WERI-Rb-1 (cell line): Measurements from ENCODE around the gene ZNF148.

Experiments used
- DNase-seq: peaks from one replicate; pipeline ENCODE4 v3.0.0-alpha.2; 2020
- H3K27ac ChIP-seq: fragments of 250-450 bp; sonication (Bioruptor Pico); 2 replicates; pipeline ENCODE4 v1.5.1; 2020; ENCODE audit warnings: mild to moderate bottlenecking, moderate library complexity
- H3K27me3 ChIP-seq: fragments of 250-450 bp; sonication (Bioruptor Pico); 2 replicates; pipeline ENCODE4 v1.5.1; 2021; ENCODE audit warnings: mild to moderate bottlenecking, low read depth, moderate library complexity; ENCODE audit not compliant: insufficient read depth, severe bottlenecking
- H3K36me3 ChIP-seq: fragments of 250-450 bp; sonication (Bioruptor Pico); 2 replicates; pipeline ENCODE4 v1.5.1; 2020; ENCODE audit warnings: mild to moderate bottlenecking, moderate library complexity
- H3K4me3 ChIP-seq: 2 replicates; pipeline ENCODE4 v1.5.1; 2011; ENCODE audit warnings: low read depth, mild to moderate bottlenecking, control low read depth, low read length
- H3K9me3 ChIP-seq: fragments of 250-450 bp; sonication (Bioruptor Pico); 2 replicates; pipeline ENCODE4 v1.5.1; 2021; ENCODE audit warnings: mild to moderate bottlenecking, moderate library complexity; ENCODE audit not compliant: severe bottlenecking
- TF ChIP-seq, protein P1 (sequence below): IDR thresholded peaks from 2 replicates; pipeline ENCODE4 v1.5.1; 2011; ENCODE audit warnings: low read depth, mild to moderate bottlenecking, control low read depth, inconsistent platforms, low read length

Gene ZNF148

DNA sequence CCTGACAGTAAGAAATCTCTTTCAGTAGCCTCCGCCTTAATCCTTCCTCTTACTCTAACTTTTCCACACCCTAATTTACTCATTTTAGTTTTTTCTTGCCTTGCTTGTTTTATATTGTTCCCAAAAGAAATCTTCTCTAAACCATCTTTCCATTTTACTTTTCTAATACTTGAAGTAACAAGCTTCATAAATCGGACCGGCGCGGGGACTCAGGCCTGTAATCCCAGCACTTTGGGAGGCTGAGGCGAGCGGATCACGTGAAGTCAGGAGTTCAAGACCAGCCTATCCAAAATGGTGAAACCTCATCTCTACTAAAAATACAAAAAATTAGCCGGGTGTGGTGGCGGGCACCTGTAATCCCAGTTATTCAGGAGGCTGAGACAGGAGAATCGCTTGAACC is 17.3 kb downstream of the ZNF148 start:
- no peak for DNase-seq
- H3K27me3 ChIP-seq = no peaks in the 10 kb centered on the region
- TF ChIP-seq, protein P1, sequence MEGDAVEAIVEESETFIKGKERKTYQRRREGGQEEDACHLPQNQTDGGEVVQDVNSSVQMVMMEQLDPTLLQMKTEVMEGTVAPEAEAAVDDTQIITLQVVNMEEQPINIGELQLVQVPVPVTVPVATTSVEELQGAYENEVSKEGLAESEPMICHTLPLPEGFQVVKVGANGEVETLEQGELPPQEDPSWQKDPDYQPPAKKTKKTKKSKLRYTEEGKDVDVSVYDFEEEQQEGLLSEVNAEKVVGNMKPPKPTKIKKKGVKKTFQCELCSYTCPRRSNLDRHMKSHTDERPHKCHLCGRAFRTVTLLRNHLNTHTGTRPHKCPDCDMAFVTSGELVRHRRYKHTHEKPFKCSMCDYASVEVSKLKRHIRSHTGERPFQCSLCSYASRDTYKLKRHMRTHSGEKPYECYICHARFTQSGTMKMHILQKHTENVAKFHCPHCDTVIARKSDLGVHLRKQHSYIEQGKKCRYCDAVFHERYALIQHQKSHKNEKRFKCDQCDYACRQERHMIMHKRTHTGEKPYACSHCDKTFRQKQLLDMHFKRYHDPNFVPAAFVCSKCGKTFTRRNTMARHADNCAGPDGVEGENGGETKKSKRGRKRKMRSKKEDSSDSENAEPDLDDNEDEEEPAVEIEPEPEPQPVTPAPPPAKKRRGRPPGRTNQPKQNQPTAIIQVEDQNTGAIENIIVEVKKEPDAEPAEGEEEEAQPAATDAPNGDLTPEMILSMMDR = no peak
- H3K9me3 ChIP-seq = no peaks in the 10 kb centered on the region
- H3K4me3 ChIP-seq = no peak overlapping the region
- H3K36me3 ChIP-seq = no peaks in the 10 kb centered on the region
- no peak overlapping the region for H3K27ac ChIP-seq

DNA sequence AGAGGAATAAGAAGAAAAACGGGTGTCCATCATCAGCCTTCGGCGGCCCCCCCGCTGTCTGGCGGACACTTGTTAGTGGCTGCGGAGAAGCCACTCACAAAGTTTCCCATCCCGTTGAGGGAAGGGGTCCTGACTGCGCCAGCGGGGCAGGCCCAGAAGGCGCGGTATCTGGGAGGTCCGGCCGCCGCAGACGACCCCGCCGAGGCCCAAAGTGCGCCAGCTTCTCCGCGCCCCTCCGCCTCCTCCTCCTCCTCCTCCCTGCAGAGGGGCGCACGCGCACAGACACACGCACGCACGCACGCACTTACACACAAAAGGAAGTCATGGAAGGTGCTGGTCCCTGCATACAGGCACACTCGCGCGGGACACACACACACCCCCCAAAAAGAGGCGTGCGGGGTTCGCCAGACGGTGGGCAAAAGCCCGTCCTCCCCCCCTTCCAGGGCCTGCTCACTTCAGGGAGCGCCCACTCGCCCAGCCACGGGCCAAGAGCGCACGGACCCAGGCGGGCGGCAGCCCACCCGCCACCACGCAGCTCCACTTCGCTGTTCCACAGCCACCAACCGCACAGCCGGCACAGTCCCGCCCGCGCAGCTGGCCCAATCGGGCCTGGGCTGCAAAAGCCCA is 18.0 kb downstream of the ZNF148 start:
- no peaks in the 10 kb centered on the region for H3K9me3 ChIP-seq
- H3K36me3 ChIP-seq = no peaks in the 10 kb centered on the region
- no peak overlapping the region for H3K27ac ChIP-seq
- DNase-seq = no peak
- no peak overlapping the region for H3K4me3 ChIP-seq
- TF ChIP-seq, protein P1 = no peak
- no peaks in the 10 kb centered on the region for H3K27me3 ChIP-seq

DNA sequence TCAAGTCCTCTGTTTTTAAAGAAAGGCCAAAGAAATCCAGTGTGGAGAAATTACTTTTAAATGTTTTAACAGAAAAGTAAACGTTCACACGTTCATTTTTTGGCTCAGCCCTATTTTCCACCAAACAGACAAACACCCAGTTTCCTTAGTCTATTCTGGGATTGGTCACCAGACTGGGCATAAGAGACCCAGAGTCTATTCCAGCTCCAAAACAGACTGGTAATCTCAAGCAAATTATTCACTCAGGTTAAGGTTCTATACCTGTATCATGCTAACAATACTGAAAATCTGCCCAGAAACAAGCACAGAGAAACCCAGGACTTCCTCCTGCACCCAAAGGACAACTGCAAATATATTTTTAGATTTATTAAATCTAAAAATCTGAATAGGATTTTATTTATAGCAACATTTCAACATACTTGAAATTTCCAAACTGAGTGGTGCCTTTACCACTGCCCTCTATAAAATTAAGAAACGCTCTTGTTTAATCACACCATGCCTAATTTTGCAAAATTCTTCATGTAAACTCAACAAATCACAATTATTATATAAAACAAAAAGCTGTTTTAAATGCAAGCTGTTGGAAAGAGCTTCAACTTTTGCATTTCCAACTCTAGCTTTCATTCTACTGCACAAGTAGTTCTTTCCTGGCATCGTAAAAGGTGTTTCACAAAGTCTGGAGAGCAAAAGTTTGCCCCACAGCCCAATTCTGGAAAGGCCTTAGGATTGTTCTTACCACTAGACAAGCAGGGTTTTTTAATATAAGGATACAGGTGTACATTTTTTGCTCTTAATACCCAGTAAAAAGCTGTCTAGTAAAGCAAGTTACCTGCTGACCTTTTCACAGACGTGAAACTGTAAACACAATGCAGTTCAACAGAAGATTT is 18.7 kb downstream of the ZNF148 start:
- H3K9me3 ChIP-seq = no peaks in the 10 kb centered on the region
- H3K4me3 ChIP-seq = no peak overlapping the region
- no peaks in the 10 kb centered on the region for H3K36me3 ChIP-seq
- no peak overlapping the region for H3K27ac ChIP-seq
- TF ChIP-seq, protein P1 = no peak
- H3K27me3 ChIP-seq = no peaks in the 10 kb centered on the region
- DNase-seq = no peak

DNA sequence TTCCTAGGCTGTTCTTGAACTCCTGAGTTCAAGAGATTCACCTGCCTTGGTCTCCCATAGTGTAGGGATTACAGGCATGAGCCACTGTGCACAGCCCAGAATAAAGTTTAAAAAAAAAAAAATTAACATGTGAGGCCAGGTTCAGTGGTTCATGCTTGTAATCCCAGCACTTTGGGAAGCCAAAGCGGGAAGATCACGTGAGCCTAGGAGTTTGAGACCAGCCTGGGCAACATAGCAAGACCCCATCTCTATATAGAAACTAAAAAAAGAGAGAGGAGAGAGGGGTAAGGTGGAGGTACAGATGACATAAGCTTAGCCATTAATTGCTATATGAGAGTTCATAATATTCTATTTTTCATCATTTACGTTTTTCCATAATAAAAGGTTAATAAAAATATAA is 21.5 kb downstream of the ZNF148 start:
- no peak for DNase-seq
- H3K4me3 ChIP-seq = no peak overlapping the region
- H3K27me3 ChIP-seq = no peaks in the 10 kb centered on the region
- TF ChIP-seq, protein P1 = no peak
- no peaks in the 10 kb centered on the region for H3K9me3 ChIP-seq
- no peak overlapping the region for H3K27ac ChIP-seq
- H3K36me3 ChIP-seq = peaks cover 3% of the 10 kb centered on the region; the same call in 1 of the 2 replicates

DNA sequence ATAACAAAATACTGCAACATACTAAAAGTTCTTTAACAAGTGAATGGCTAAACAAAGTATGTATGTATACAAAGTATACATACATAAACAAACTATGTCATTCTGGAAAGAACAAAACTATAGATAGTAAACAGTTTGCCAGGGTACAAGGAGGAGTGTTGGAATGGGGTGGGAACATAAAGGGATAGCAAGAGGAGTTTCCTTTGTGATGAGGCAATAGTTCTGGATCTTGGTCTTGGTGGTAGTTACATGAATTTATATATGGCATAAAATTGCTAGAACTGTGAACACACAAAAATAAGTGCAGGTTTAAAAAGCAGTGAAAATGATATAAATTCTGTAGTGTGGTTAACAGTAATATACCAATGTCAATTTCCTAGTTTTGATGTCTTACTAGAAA is 22.0 kb downstream of the ZNF148 start:
- TF ChIP-seq, protein P1 = no peak
- H3K36me3 ChIP-seq = peaks cover 3% of the 10 kb centered on the region; the same call in 1 of the 2 replicates
- DNase-seq = no peak
- H3K27me3 ChIP-seq = no peaks in the 10 kb centered on the region
- no peak overlapping the region for H3K27ac ChIP-seq
- no peak overlapping the region for H3K4me3 ChIP-seq
- no peaks in the 10 kb centered on the region for H3K9me3 ChIP-seq
